A549 (cell line): ENCODE results near the gene PLCH1. TPM values are rescaled to one million over a fixed set of nuclear protein-coding genes. Genes with fewer than 3 reads are reported as not detected.

Experiments
- ATAC-seq, 2 experiments: fragments of 200-7000 bp in 1 of 2; fragments of >200 bp in 1 of 2; cut with Nextera tagmentation in 1 of 2; cut with Tn5 transposase in 1 of 2; 3 replicates each; pipeline versions ENCODE4 v1.8.0 to v1.9.1; 2018 to 2020; ENCODE audit warnings: mild to moderate bottlenecking in 1 of 2, moderate library complexity in 1 of 2
- CTCF ChIA-PET: fragments of 300-600 bp; sonication (Branson Sonifier 250); formaldehyde crosslinking; extraction: SDS; loops from one replicate; lab custom pipeline; 2021; ENCODE audit warnings: antibody characterized with exemption, inconsistent platforms; lab: Yijun Ruan, JAX
- POLR2A ChIA-PET: fragments of 350-600 bp; formaldehyde crosslinking; extraction: SDS; loops from one replicate; lab custom pipeline; 2021; ENCODE audit warnings: antibody characterized with exemption, inconsistent platforms; lab: Yijun Ruan, JAX
- DNase-seq, 2 experiments: peaks; one replicate each; pipeline versions ENCODE4 v3.0.0 to v3.0.0-alpha.2; 2011 to 2016; ENCODE audit warnings: low read depth in 1 of 2, low spot score in 1 of 2
- FAIRE-seq: peaks from 2 replicates; lab custom pipeline; 2011; peaks lifted over from hg19 to GRCh38; lab: Jason Lieb, UNC
- H3K27ac ChIP-seq, 2 experiments: fragments of >200 bp; sonication (Bioruptor Twin); formaldehyde crosslinking; 3 replicates each; pipeline ENCODE4 v1.5.1; 2016 to 2017
- H3K4me1 ChIP-seq: fragments of >200 bp; sonication (Bioruptor Twin); formaldehyde crosslinking; 3 replicates; pipeline ENCODE4 v1.6.1; 2016
- H3K4me2 ChIP-seq: fragments of >200 bp; sonication (Bioruptor Twin); formaldehyde crosslinking; 3 replicates; pipeline ENCODE4 v1.6.1; 2016
- H3K4me3 ChIP-seq: fragments of >200 bp; sonication (Bioruptor Twin); formaldehyde crosslinking; 3 replicates; pipeline ENCODE4 v1.5.1; 2016
- H3K9me3 ChIP-seq: fragments of >200 bp; sonication (Bioruptor Twin); formaldehyde crosslinking; 3 replicates; pipeline ENCODE4 v1.6.1; 2016
- BHLHE40 ChIP-seq: IDR thresholded peaks from 2 replicates; pipeline ENCODE4 v1.6.1; 2012; ENCODE audit warnings: low read depth, low read length, inconsistent platforms
- CBX2 ChIP-seq: fragments of 200-600 bp; sonication (generic); IDR thresholded peaks from 2 replicates; pipeline ENCODE4 v1.6.1; 2016; ENCODE audit warnings: low read depth, mild to moderate bottlenecking, borderline replicate concordance
- CBX8 ChIP-seq: fragments of 200-600 bp; sonication (generic); IDR thresholded peaks from 2 replicates; pipeline ENCODE4 v1.6.1; 2016
- CEBPB ChIP-seq, 2 experiments: fragments of >200 bp in 1 of 2; sonication (Bioruptor Twin) in 1 of 2; formaldehyde crosslinking in 1 of 2; IDR thresholded peaks; 2 replicates each; pipeline ENCODE4 v1.6.1; 2012 to 2016
- CHD2 ChIP-seq: fragments of 150-350 bp; IDR thresholded peaks from 2 replicates; pipeline ENCODE4 v1.6.1; 2014; ENCODE audit warnings: low read length; ENCODE audit not compliant: partially characterized antibody
- GATA3 ChIP-seq: IDR thresholded peaks from 2 replicates; pipeline ENCODE4 v1.6.1; 2012; ENCODE audit warnings: borderline replicate concordance
- HDAC2 ChIP-seq: fragments of 200-600 bp; sonication (generic); IDR thresholded peaks from 2 replicates; pipeline ENCODE4 v1.6.1; 2016
- JUN ChIP-seq, 2 experiments: fragments of >200 bp; sonication (Bioruptor Twin); formaldehyde crosslinking; IDR thresholded peaks; 2 replicates in 1 of 2; 3 replicates in 1 of 2; pipeline ENCODE4 v1.6.1; 2016 to 2017
- JUNB ChIP-seq: fragments of >200 bp; sonication (Bioruptor Twin); formaldehyde crosslinking; IDR thresholded peaks from 2 replicates; pipeline ENCODE4 v1.6.1; 2016
- MAZ ChIP-seq: fragments of 150-350 bp; IDR thresholded peaks from 2 replicates; pipeline ENCODE4 v1.6.1; 2014; ENCODE audit warnings: antibody characterized with exemption, low read depth, low read length, borderline replicate concordance
- MYC ChIP-seq: IDR thresholded peaks from 2 replicates; pipeline ENCODE4 v1.6.1; 2012; ENCODE audit warnings: mild to moderate bottlenecking, inconsistent platforms, low read length, improper control_type of control experiment, borderline replicate concordance
- NFE2L2 ChIP-seq: fragments of 150-350 bp; conservative IDR thresholded peaks from 2 replicates; pipeline ENCODE4 v1.6.1; 2014; ENCODE audit warnings: low read length
- NPAS2 ChIP-seq: fragments of 250-450 bp; sonication (Bioruptor Pico); IDR thresholded peaks from 2 replicates; pipeline ENCODE4 v1.8.0; 2022; ENCODE audit warnings: mild to moderate bottlenecking, moderate library complexity, borderline replicate concordance
- POLR2A ChIP-seq: IDR thresholded peaks from 2 replicates; pipeline ENCODE4 v1.6.1; 2012; ENCODE audit warnings: mild to moderate bottlenecking, low read length
- SMC3 ChIP-seq: fragments of >200 bp; sonication (Bioruptor Twin); formaldehyde crosslinking; IDR thresholded peaks from 3 replicates; pipeline ENCODE4 v1.6.1; 2018; ENCODE audit warnings: inconsistent platforms
- TFCP2L1 ChIP-seq: fragments of 250-450 bp; sonication (Bioruptor Pico); IDR thresholded peaks from 2 replicates; pipeline ENCODE4 v1.5.0; 2021; ENCODE audit warnings: mild to moderate bottlenecking
- WGBS: methylation state at CpG from one replicate; pipeline ENCODE4 v1.1.6; 2017; ENCODE audit errors: missing lambda C conversion rate; 5-methylcytosine and 5-hydroxymethylcytosine counted together
- polyA plus RNA-seq, 4 experiments: library from polyadenylated mRNA; depleted of rRNA in 3 of 4; stranded (reverse); fragments of >200 nt; fragmentation: RNase III in 1 of 4; extraction: RNeasy Plus Mini Kit Qiagen cat#74134 plus additional on column Dnase treatment in 1 of 4; gene quantifications; 2 replicates in 3 of 4; 3 replicates in 1 of 4; pipeline ENCODE4 v1.2.3, GENCODE V29; 2011 to 2017
- TF ChIP-seq, protein P1 (sequence below): fragments of 450-650 bp; IDR thresholded peaks from 2 replicates; pipeline ENCODE4 v1.6.1; 2014; ENCODE audit warnings: antibody characterized with exemption
- TF ChIP-seq, protein P2 (sequence below): IDR thresholded peaks from 2 replicates; pipeline ENCODE4 v1.6.1; 2012
- TF ChIP-seq, protein P3 (sequence below): fragments of >200 bp; sonication (Bioruptor Twin); formaldehyde crosslinking; IDR thresholded peaks from 3 replicates; pipeline ENCODE4 v1.6.1; 2016

PLCH1 gene
- polyA plus RNA-seq, 2 of the 4 experiments (the other 2 are of a cell fraction), result 2.1 to 11.1 TPM

GRCh38 chr3:155785662-155786295, 40.9 kb upstream of the PLCH1 start:
- POLR2A ChIA-PET, result no interaction called here
- no peak for DNase-seq
- TF ChIP-seq POLR2A (no peak), SMC3 (no peak), GATA3 (no peak), JUN (IDR thresholded peaks at IDR 0.05) (no peak), CHD2 (no peak), CEBPB (IDR thresholded peaks at IDR 0.05) (no peak), CBX2 (no peak), NPAS2 (CRISPR knock-in tag) (no peak), JUNB (no peak), TFCP2L1 (no peak), CBX8 (no peak), HDAC2 (no peak)
- TF ChIP-seq, protein P1, sequence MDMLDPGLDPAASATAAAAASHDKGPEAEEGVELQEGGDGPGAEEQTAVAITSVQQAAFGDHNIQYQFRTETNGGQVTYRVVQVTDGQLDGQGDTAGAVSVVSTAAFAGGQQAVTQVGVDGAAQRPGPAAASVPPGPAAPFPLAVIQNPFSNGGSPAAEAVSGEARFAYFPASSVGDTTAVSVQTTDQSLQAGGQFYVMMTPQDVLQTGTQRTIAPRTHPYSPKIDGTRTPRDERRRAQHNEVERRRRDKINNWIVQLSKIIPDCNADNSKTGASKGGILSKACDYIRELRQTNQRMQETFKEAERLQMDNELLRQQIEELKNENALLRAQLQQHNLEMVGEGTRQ, result no peak
- TF ChIP-seq, protein P2, sequence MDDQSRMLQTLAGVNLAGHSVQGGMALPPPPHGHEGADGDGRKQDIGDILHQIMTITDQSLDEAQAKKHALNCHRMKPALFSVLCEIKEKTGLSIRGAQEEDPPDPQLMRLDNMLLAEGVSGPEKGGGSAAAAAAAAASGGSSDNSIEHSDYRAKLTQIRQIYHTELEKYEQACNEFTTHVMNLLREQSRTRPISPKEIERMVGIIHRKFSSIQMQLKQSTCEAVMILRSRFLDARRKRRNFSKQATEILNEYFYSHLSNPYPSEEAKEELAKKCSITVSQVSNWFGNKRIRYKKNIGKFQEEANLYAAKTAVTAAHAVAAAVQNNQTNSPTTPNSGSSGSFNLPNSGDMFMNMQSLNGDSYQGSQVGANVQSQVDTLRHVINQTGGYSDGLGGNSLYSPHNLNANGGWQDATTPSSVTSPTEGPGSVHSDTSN, result no peak
- no peak for ATAC-seq
- Histone ChIP-seq H3K4me2 (no peak overlapping the region), H3K4me1 (no peaks in the 10 kb centered on the region; the same call in 1 of the 3 replicates), H3K27ac (no peak overlapping the region), H3K4me3 (no peak overlapping the region), H3K9me3 (no peaks in the 10 kb centered on the region)
- CTCF ChIA-PET, result interaction anchor here (1.2 kb wide), 1 partner anchor 25 kb away, joined by 3 read pairs; no protein-coding TSS in a partner anchor
- no peak for FAIRE-seq

DNA sequence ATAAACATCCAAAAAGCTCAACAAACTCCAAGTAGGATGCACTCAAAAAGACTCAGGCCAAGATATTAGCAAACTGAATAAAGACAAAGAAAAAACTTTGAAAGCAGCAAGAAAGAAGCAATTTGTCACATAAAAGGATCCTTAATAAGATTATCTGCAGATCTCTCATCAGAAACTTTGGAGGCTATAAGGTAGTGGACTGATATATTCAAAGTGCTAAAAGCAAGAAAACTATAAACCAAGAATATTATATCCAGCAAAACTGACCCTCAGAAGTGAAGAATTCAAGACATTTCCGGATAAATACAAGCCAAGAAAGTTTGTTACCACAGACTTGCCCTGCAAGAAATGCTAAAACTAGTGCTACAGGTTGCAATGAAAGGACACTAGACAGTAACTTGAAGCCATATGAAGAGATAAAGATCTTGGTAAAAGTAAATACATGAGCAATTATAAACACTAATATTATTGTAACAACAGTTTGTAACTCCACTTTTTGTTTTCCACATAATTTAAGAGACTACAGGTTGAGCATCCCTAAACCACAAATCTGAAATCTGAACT, 37.6 kb upstream of the PLCH1 start:
- Histone ChIP-seq H3K4me3 (no peak overlapping the region), H3K4me2 (no peak overlapping the region), H3K9me3 (no peaks in the 10 kb centered on the region), H3K4me1 (no peaks in the 10 kb centered on the region), H3K27ac (no peak overlapping the region)
- no peak for ATAC-seq
- no peak for FAIRE-seq
- DNase-seq, result no peak
- WGBS, result 97% methylated on average over 1 of the region's 1 CpG
- TF ChIP-seq NFE2L2 (no peak), MAZ (no peak), MYC (no peak), BHLHE40 (no peak)
- TF ChIP-seq, protein P2, result no peak
- TF ChIP-seq, protein P3, sequence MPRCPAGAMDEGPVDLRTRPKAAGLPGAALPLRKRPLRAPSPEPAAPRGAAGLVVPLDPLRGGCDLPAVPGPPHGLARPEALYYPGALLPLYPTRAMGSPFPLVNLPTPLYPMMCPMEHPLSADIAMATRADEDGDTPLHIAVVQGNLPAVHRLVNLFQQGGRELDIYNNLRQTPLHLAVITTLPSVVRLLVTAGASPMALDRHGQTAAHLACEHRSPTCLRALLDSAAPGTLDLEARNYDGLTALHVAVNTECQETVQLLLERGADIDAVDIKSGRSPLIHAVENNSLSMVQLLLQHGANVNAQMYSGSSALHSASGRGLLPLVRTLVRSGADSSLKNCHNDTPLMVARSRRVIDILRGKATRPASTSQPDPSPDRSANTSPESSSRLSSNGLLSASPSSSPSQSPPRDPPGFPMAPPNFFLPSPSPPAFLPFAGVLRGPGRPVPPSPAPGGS, result no peak
- POLR2A ChIA-PET, result no interaction called here
- CTCF ChIA-PET, result no interaction called here

DNA sequence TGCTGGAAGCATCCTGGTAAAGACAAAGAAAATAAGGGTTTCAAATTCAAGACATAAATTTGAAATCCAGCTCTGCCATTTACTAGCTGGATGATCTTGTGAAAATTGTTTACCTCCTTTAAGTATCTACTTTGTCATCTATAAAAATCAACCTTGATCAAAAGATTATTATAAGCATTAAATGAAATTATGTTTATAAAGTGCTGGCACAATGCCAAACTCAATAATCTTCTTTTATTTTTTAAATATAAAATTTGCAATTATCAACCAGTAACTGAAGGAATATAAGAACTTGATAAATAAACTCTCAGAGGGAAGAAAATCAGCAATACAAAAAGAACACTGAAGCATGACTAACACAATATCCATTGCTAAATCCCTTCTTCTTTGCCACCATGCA, 35.4 kb upstream of the PLCH1 start:
- no peak overlapping the region for H3K4me2 ChIP-seq
- ChIA-PET CTCF (interaction anchor here (0.6 to 2.9 kb wide), 5 partner anchors 14 to 1032 kb away, joined by 3 to 10 read pairs (median 3); partner anchors contain the start of gene C3orf33), POLR2A (no interaction called here)
- no peak for DNase-seq
- no peak overlapping the region for H3K4me3 ChIP-seq
- no peak for TF ChIP-seq JUN (IDR thresholded peaks at IDR 0.05)
- TF ChIP-seq HDAC2, result no peak
- H3K27ac ChIP-seq, result no peak overlapping the region
- ATAC-seq, result no peak
- no peaks in the 10 kb centered on the region for H3K9me3 ChIP-seq
- no peaks in the 10 kb centered on the region for H3K4me1 ChIP-seq
- FAIRE-seq, result no peak
